Ovary (tissue), 9 donors: ENCODE measurements around the gene RMND5B. TPM values are rescaled to one million over a fixed set of nuclear protein-coding genes. Genes with fewer than 3 reads are reported as not detected.

Experiments used
- DNase-seq, 5 donors: peaks; one replicate each; pipeline ENCODE4 v3.0.0-alpha.2; 2019 to 2020
- H3K27ac ChIP-seq, 2 donors: fragments of 200-600 bp; one replicate each; pipeline versions ENCODE4 v1.5.1 to v1.8.0; 2019 to 2022
- H3K27me3 ChIP-seq: fragments of 200-600 bp; one replicate; pipeline ENCODE4 v1.8.0; 2022
- H3K36me3 ChIP-seq: fragments of 200-600 bp; sonication (generic); one replicate; pipeline ENCODE4 v1.5.1; 2019
- H3K4me1 ChIP-seq: one replicate; pipeline ENCODE4 v1.8.1; 2013; ENCODE audit warnings: mild to moderate bottlenecking, moderate library complexity; ENCODE audit not compliant: insufficient read depth
- H3K4me3 ChIP-seq: fragments of 200-600 bp; sonication (generic); one replicate; pipeline ENCODE4 v1.5.1; 2017
- H3K9me3 ChIP-seq, 2 donors: fragments of 200-600 bp in 1 of 2; sonication (generic) in 1 of 2; one replicate each; pipeline versions ENCODE4 v1.5.1 to v1.8.1; 2013 to 2019; ENCODE audit warnings: mild to moderate bottlenecking in 1 of 2, moderate library complexity in 1 of 2
- CTCF ChIP-seq, 3 donors: fragments of 450-650 bp in 2 of 3; fragments of 200-600 bp in 1 of 3; IDR thresholded peaks; one replicate each; pipeline versions ENCODE4 v1.5.1 to v1.8.0; 2016 to 2022; ENCODE audit warnings: antibody characterized with exemption in 3 of 3, mild to moderate bottlenecking in 1 of 3
- EP300 ChIP-seq: sonication (generic); formaldehyde crosslinking; IDR thresholded peaks from one replicate; pipeline ENCODE4 v1.6.1; 2017; ENCODE audit warnings: antibody characterized with exemption
- POLR2A ChIP-seq: fragments of 450-650 bp; IDR thresholded peaks from one replicate; pipeline ENCODE4 v1.6.1; 2017; ENCODE audit warnings: antibody characterized with exemption, mild to moderate bottlenecking, moderate library complexity
- WGBS, 3 donors: extraction: QIAGEN DNeasy Blood & Tissue Kit in 1 of 3; methylation state at CpG; one replicate each; pipeline versions ENCODE4 v1.1.5 to v1.1.7; 2013 to 2017; 5-methylcytosine and 5-hydroxymethylcytosine counted together
- intact Hi-C, 4 donors: fragments of 100-400 bp; cut with DNase I; formaldehyde crosslinking; loops; one replicate each; pipeline versions ENCODE4 v1.11.0 to v1.15.1; 2022 to 2023
- polyA plus RNA-seq, 2 donors: library from polyadenylated mRNA; stranded (reverse); fragments of 200-250 nt in 1 of 2; fragments of 350-450 nt in 1 of 2; fragmentation: Illumina TruSeq in 1 of 2; extraction: RNeasy Lipid Tissue Mini Kit (QIAGEN cat#74804) in 1 of 2; gene quantifications; one replicate each; pipeline ENCODE4 v1.2.3, GENCODE V29; 2013 to 2014
- total RNA-seq, 7 donors: library from RNA; depleted of rRNA in 2 of 7; stranded (reverse); fragments of >200 nt in 2 of 7; fragmentation: NEBNext Ultra II Directional in 3 of 7; extraction: Animal tissue kit (Norgen Biotek cat#: 25700) in 3 of 7; gene quantifications; one replicate each; pipeline versions ENCODE4 v1.1.0 to v1.2.4, GENCODE V29; 2016 to 2023
- donor health status: DM: no; HTN: no; CAD: no; lungs with moderate emphysema.
- donor health status: DM: no; HTN: no; CAD: no.
- donor health status: Bipolar disorder and iron deficiency.
- donor health status: DM: yes; HTN: yes; CAD: no.
- donor health status: DM: no; HTN: no; CAD: no.
- donor health status: DM: yes; HTN: yes; CAD: no.

Gene RMND5B
- total and polyA plus RNA-seq, 9 donors, result 13.8 to 43.2 (median 31.2) TPM

- intact Hi-C loops, result no loop called here
- 82 to 87% (median 83%) methylated on average over 9 of the region's 9 CpGs for WGBS, 3 donors
Measured at GRCh38 chr5:178094345-178094744, 36.5 kb upstream of the RMND5B start.

GRCh38 chr5:178098685-178099084 is 32.1 kb upstream of the RMND5B start:
- Histone ChIP-seq H3K27me3 (no peaks in the 10 kb centered on the region), H3K4me1 (no peaks in the 10 kb centered on the region), H3K9me3 (no peaks in the 10 kb centered on the region), H3K27ac (no peak overlapping the region), H3K36me3 (no peaks in the 10 kb centered on the region), H3K4me3 (no peak overlapping the region)
- no peak for DNase-seq
- TF ChIP-seq EP300 (no peak), CTCF (IDR thresholded peaks at IDR 0.05) (no peak), POLR2A (no peak)
- 88 to 92% (median 92%) methylated on average over 7 of the region's 7 CpGs for WGBS, 3 donors
- intact Hi-C loops, result no loop called here

More at GRCh38 chr5:178094345-178094744, 36.5 kb upstream of the RMND5B start:
- Histone ChIP-seq H3K36me3 (no peaks in the 10 kb centered on the region), H3K9me3 (no peaks in the 10 kb centered on the region), H3K4me1 (no peaks in the 10 kb centered on the region), H3K27me3 (no peaks in the 10 kb centered on the region), H3K4me3 (no peak overlapping the region), H3K27ac (no peak overlapping the region)
- no peak for DNase-seq
- TF ChIP-seq POLR2A (no peak), EP300 (no peak), CTCF (IDR thresholded peaks at IDR 0.05) (no peak)

- H3K4me3 ChIP-seq, result no peak overlapping the region
- H3K36me3 ChIP-seq, result no peaks in the 10 kb centered on the region
- no peak for DNase-seq
- 85 to 87% (median 86%) methylated on average over 12 of the region's 12 CpGs for WGBS, 3 donors
- H3K9me3 ChIP-seq, result no peaks in the 10 kb centered on the region
- TF ChIP-seq CTCF (IDR thresholded peaks at IDR 0.05) (no peak), EP300 (no peak), POLR2A (no peak)
- H3K27me3 ChIP-seq, result no peaks in the 10 kb centered on the region
- intact Hi-C loops, result no loop called here
- no peak overlapping the region for H3K27ac ChIP-seq
- no peaks in the 10 kb centered on the region for H3K4me1 ChIP-seq
Measured at GRCh38 chr5:178103612-178104011, 27.2 kb upstream of the RMND5B start.

GRCh38 chr5:178104492-178104891 is 26.3 kb upstream of the RMND5B start:
- TF ChIP-seq EP300, result no peak
- TF ChIP-seq POLR2A, result no peak
- no peak for TF ChIP-seq CTCF (IDR thresholded peaks at IDR 0.05)
- H3K27ac ChIP-seq, result no peak overlapping the region
- no peaks in the 10 kb centered on the region for H3K4me1 ChIP-seq
- no peak for DNase-seq
- intact Hi-C loops, result no loop called here
- no peaks in the 10 kb centered on the region for H3K27me3 ChIP-seq
- H3K4me3 ChIP-seq, result no peak overlapping the region
- WGBS, 3 donors, result 48 to 58% (median 50%) methylated on average over 5 of the region's 5 CpGs
- H3K9me3 ChIP-seq, result no peaks in the 10 kb centered on the region
- H3K36me3 ChIP-seq, result no peaks in the 10 kb centered on the region
